HFFc6 (cell line): ENCODE data around the gene CUL3. TPM values are rescaled to one million over a fixed set of nuclear protein-coding genes. Genes with fewer than 3 reads are reported as not detected.
"Not testable (repeated sequence)": the region's sequence is repeated elsewhere in the genome, so short reads cannot be mapped to it uniquely, and the experiment has no call there.

ENCODE experiments used
- DNase-seq: peaks from one replicate; pipeline ENCODE4 v3.0.0-alpha.2; 2018
- H3K27ac Mint-ChIP-seq: 2 replicates; pipeline ENCODE4 v1.8.0; 2020; ENCODE audit warnings: mild to moderate bottlenecking, mixed read lengths
- H3K27me3 Mint-ChIP-seq: 2 replicates; pipeline ENCODE4 v1.8.0; 2021; ENCODE audit warnings: mild to moderate bottlenecking, moderate library complexity, mixed read lengths; ENCODE audit not compliant: insufficient read depth
- H3K36me3 Mint-ChIP-seq: 2 replicates; pipeline ENCODE4 v1.8.0; 2021; ENCODE audit warnings: low read depth, mixed read lengths
- H3K4me1 Mint-ChIP-seq: 2 replicates; pipeline ENCODE4 v1.8.0; 2020; ENCODE audit warnings: low read depth, mixed read lengths
- H3K4me3 Mint-ChIP-seq: 2 replicates; pipeline ENCODE4 v1.8.0; 2020; ENCODE audit warnings: mild to moderate bottlenecking, moderate library complexity, mixed read lengths
- H3K9me3 Mint-ChIP-seq: 2 replicates; pipeline ENCODE4 v1.8.0; 2020; ENCODE audit warnings: mild to moderate bottlenecking, mixed read lengths
- total RNA-seq, 6 experiments: library from RNA; stranded (reverse); fragmentation: NEBNext Ultra II Directional; extraction: Animal tissue kit (Norgen Biotek cat#: 25700); gene quantifications; 2 replicates in 1 of 6; 3 replicates in 5 of 6; pipeline ENCODE4 v1.2.3, GENCODE V29; 2021
- TF ChIP-seq, protein P1 (sequence below): fragments of 200-600 bp; sonication (generic); IDR thresholded peaks from 2 replicates; pipeline ENCODE4 v1.5.0; 2021; ENCODE audit warnings: antibody characterized with exemption, mild to moderate bottlenecking

The CUL3 gene
- total RNA-seq, 6 experiments from 2014 or later, result 76.9 to 88.4 (median 83.3) TPM

DNA sequence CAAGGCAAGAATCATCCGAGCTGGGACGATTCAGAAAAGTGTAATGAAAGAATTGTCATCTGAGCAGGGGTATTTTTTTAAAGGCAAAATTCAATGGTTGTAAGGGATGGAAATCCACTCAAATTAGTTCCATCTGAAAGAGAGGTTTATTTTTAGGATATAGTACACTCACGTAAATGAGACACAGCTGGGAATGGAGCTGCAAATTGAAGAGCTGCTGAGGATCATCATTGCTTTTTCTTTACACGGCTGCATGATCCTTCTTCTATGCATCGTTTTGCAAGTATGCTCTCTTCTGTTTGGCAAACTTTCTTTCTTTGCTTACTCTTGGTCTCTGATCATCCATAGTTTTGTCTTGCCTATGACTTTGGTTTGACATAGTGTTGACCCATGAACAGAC lies 27.4 kb upstream of the CUL3 start:
- DNase-seq, result no peak
- Mint-ChIP-seq H3K36me3 (no peaks in the 10 kb centered on the region), H3K9me3 (no peaks in the 10 kb centered on the region), H3K4me1 (no peaks in the 10 kb centered on the region), H3K4me3 (no peak overlapping the region), H3K27me3 (peaks cover 15% of the 10 kb centered on the region), H3K27ac (no peak overlapping the region)
- TF ChIP-seq, protein P1, sequence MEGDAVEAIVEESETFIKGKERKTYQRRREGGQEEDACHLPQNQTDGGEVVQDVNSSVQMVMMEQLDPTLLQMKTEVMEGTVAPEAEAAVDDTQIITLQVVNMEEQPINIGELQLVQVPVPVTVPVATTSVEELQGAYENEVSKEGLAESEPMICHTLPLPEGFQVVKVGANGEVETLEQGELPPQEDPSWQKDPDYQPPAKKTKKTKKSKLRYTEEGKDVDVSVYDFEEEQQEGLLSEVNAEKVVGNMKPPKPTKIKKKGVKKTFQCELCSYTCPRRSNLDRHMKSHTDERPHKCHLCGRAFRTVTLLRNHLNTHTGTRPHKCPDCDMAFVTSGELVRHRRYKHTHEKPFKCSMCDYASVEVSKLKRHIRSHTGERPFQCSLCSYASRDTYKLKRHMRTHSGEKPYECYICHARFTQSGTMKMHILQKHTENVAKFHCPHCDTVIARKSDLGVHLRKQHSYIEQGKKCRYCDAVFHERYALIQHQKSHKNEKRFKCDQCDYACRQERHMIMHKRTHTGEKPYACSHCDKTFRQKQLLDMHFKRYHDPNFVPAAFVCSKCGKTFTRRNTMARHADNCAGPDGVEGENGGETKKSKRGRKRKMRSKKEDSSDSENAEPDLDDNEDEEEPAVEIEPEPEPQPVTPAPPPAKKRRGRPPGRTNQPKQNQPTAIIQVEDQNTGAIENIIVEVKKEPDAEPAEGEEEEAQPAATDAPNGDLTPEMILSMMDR, result no peak

DNA sequence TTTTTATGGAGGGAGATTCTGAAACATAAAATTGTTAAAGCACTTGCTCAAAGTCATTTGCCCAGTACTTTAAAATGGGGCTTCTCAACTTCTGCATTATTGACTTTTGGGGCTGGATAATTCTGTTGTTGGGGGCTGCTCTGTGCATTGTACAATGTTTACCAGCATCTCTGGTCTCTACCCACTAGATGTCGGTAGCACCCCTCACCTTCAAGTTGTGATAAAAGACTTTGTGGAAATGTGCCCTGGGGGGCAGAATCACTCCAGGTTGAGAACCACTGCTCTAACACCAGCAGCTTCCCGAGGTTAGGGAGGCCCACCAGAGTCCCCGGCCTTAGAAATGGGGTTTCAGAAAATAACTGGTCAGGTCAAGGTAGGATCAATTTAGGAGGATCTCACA lies 26.8 kb upstream of the CUL3 start:
- Mint-ChIP-seq H3K27me3 (peaks cover 20% of the 10 kb centered on the region), H3K4me1 (no peaks in the 10 kb centered on the region), H3K9me3 (no peaks in the 10 kb centered on the region), H3K36me3 (no peaks in the 10 kb centered on the region), H3K27ac (no peak overlapping the region), H3K4me3 (no peak overlapping the region)
- TF ChIP-seq, protein P1, result peak; percentile 12; the same call in 1 of the 2 replicates
- DNase-seq, result no peak

DNA sequence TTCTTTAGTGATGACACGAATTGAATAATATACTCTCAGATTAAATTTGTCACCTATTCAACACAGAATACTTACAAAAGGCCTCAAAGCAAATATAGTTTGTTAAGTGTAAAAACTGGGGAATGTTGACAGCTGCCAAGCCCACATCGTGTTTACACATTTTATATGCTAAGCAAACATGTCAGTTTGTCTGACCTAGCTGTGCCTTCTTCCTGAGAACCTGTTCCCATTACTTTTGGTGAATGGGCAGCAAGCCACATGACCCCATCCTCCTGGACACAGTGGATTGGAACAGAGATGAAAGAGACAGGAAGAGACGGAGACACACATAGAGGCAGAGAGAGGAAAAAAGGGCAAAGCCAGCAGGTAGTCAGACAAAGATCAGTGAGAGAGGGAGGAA lies 22.9 kb upstream of the CUL3 start:
- TF ChIP-seq, protein P1, result no peak
- Mint-ChIP-seq H3K36me3 (no peaks in the 10 kb centered on the region), H3K27me3 (peaks cover 19% of the 10 kb centered on the region), H3K9me3 (no peaks in the 10 kb centered on the region), H3K27ac (no peak overlapping the region), H3K4me1 (no peaks in the 10 kb centered on the region), H3K4me3 (no peak overlapping the region)
- DNase-seq, result no peak

DNA sequence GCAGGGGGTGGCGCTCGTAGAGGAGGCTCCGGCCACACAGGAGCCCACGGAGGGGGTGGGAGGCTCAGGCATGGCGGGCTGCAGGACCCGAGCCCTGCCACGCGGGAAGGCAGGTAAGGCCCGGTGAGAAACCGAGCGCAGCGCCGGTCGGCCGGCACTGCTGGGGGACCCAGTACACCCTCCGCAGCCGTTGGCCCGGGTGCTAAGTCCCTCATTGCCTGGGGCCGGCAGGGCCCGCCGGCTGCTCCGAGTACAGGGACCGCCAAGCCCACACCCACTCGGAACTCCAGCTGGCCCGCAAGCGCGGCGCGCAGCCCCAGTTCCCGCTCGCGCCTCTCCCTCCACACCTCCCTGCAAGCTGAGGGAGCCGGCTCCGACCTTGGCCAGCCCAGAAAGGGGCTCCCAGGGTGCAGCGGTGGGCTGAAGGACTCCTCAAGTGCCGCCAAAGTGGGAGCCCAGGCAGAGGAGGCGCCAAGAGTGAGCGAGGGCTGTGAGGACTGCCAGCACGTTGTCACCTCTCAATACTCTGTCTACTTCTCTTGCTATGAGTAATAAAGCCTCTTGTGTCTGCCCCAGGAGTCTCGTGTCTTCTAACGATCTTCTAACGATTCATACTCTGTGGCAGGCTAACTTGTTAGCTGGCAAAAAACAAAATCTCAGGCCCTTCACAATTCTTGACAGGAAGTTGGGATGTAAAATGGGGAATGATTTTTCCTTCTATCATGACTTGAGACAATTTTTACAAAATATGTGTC lies 18.8 kb upstream of the CUL3 start:
- not testable (repeated sequence) for H3K4me3 Mint-ChIP-seq, H3K9me3 Mint-ChIP-seq, DNase-seq, H3K27ac Mint-ChIP-seq, H3K4me1 Mint-ChIP-seq, H3K36me3 Mint-ChIP-seq
- H3K27me3 Mint-ChIP-seq, result peaks cover 14% of the 10 kb centered on the region; the same call in 1 of the 2 replicates

DNA sequence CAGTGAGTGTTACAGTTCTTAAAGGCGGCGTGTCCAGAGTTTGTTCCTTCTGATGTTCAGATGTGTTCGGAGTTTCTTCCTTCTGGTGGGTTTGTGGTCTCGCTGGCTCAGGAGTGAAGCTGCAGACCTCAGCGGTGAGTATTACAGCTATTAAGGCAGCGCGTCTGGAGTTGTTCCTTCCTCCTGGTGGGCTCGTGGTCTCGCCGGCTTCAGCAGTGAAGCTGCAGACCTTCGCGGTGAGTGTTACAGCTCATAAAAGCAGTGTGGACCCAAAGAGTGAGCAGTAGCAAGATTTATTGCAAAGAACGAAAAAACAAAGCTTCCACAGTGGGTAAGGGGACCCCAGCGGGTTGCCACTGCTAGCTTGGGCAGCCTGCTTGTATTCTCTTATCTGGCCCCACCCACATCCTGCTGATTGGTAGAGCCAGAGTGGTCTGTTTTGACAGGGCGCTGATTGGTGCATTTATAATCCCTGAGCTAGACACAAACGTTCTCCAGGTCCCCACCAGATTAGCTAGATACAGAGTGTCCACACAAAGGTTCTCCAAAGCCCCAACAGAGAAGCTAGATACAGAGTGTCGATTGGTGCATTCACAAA lies 17.7 kb upstream of the CUL3 start:
- H3K27ac Mint-ChIP-seq, H3K9me3 Mint-ChIP-seq, H3K4me1 Mint-ChIP-seq, DNase-seq, H3K4me3 Mint-ChIP-seq, H3K36me3 Mint-ChIP-seq: not testable (repeated sequence)
- H3K27me3 Mint-ChIP-seq, result peaks cover 12% of the 10 kb centered on the region; the same call in 1 of the 2 replicates

DNA sequence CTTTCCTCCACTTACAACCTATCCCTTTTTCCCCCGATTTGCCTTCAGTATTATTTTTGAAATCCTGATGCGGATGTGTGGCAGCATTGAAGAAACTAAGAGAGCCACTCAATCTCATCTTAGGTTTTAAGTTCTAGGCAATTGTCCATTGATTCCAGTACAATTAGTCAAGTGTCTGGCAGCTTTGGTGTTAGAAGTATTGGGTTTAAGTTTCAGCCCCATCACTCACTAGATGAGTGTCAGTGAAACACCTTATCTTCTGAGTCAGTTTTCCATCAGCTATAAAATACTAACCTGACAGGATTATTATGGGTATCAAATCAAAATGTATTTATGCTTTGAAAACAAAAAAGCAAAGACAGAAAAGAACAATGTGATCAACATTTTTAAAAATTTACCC lies 16.8 kb upstream of the CUL3 start:
- Mint-ChIP-seq H3K4me3 (no peak overlapping the region), H3K36me3 (no peaks in the 10 kb centered on the region), H3K27ac (no peak overlapping the region), H3K4me1 (no peaks in the 10 kb centered on the region), H3K27me3 (peaks cover 7% of the 10 kb centered on the region; the same call in 1 of the 2 replicates), H3K9me3 (no peaks in the 10 kb centered on the region)
- no peak for DNase-seq
- TF ChIP-seq, protein P1, result no peak
